PC-9 (cell line): ENCODE results near the gene CLASP1. TPM values are rescaled to one million over a fixed set of nuclear protein-coding genes. Genes with fewer than 3 reads are reported as not detected.

Experiments used
- BruUV-seq: library from RNA; stranded (reverse); fragments of 400-500 nt; replicated peaks from 2 replicates; lab custom pipeline; 2021; lab: Mats Ljungman, UMichigan
- CTCF ChIA-PET: fragments of 300-600 bp; sonication (Branson Sonifier 250); formaldehyde crosslinking; loops from one replicate; lab custom pipeline; 2022; ENCODE audit warnings: antibody characterized with exemption; lab: Charles Lee
- POLR2A ChIA-PET: fragments of 300-600 bp; sonication (Branson Sonifier 250); formaldehyde crosslinking; loops from one replicate; lab custom pipeline; 2022; ENCODE audit warnings: antibody characterized with exemption; ENCODE audit not compliant: unreplicated experiment; lab: Charles Lee
- DNase-seq, 2 experiments: peaks; one replicate each; pipeline versions ENCODE4 v3.0.0 to v3.0.0-alpha.2; 2015 to 2022; ENCODE audit warnings: mixed read lengths in 1 of 2
- H2AFZ ChIP-seq: fragments of 200-600 bp; sonication (generic); 2 replicates; pipeline ENCODE4 v1.8.1; 2017; ENCODE audit warnings: antibody characterized with exemption
- H3F3A ChIP-seq: fragments of 200-600 bp; sonication (generic); 2 replicates; pipeline ENCODE4 v1.8.1; 2017; ENCODE audit warnings: antibody characterized with exemption, mild to moderate bottlenecking, low read depth; ENCODE audit not compliant: insufficient read depth
- H3K27ac ChIP-seq: fragments of 200-600 bp; sonication (generic); 2 replicates; pipeline ENCODE4 v1.6.1; 2016; ENCODE audit warnings: mixed run types
- H3K27me3 ChIP-seq: fragments of 200-600 bp; sonication (generic); 2 replicates; pipeline ENCODE4 v1.6.1; 2016; ENCODE audit warnings: low read depth, mixed run types; ENCODE audit not compliant: insufficient read depth
- H3K36me3 ChIP-seq: fragments of 200-600 bp; sonication (generic); 2 replicates; pipeline ENCODE4 v1.6.1; 2016; ENCODE audit warnings: low read depth, mixed run types
- H3K4me1 ChIP-seq: fragments of 200-600 bp; sonication (generic); replicated peaks from 2 replicates; pipeline ENCODE4 v1.6.1; 2016; ENCODE audit warnings: mixed run types; ENCODE audit not compliant: insufficient read depth
- H3K4me2 ChIP-seq: fragments of 200-600 bp; sonication (generic); 2 replicates; pipeline ENCODE4 v1.6.1; 2017; ENCODE audit warnings: mixed run types
- H3K4me3 ChIP-seq: fragments of 200-600 bp; sonication (generic); 2 replicates; pipeline ENCODE4 v1.6.1; 2016; ENCODE audit warnings: mixed run types
- H3K79me2 ChIP-seq: fragments of 200-600 bp; sonication (generic); 2 replicates; pipeline ENCODE4 v1.6.1; 2017; ENCODE audit warnings: low read depth, mixed run types
- H3K9me2 ChIP-seq: fragments of 200-600 bp; sonication (generic); 2 replicates; pipeline ENCODE4 v1.8.1; 2017; ENCODE audit warnings: mild to moderate bottlenecking; ENCODE audit not compliant: insufficient read depth
- H3K9me3 ChIP-seq: fragments of 200-600 bp; sonication (generic); 2 replicates; pipeline ENCODE4 v1.8.1; 2016; ENCODE audit warnings: low read depth; ENCODE audit not compliant: insufficient read depth
- H4K20me1 ChIP-seq: fragments of 200-600 bp; sonication (generic); 2 replicates; pipeline ENCODE4 v1.8.1; 2017; ENCODE audit not compliant: insufficient read depth
- CTCF ChIP-seq: fragments of 200-600 bp; sonication (generic); conservative IDR thresholded peaks from 2 replicates; pipeline ENCODE4 v1.6.1; 2017; ENCODE audit warnings: mixed run types, antibody characterized with exemption, mild to moderate bottlenecking, moderate library complexity
- EZH2 ChIP-seq: fragments of 200-600 bp; sonication (generic); IDR thresholded peaks from 2 replicates; pipeline ENCODE4 v1.8.0; 2017; ENCODE audit warnings: antibody characterized with exemption, low read depth
- intact Hi-C: fragments of 100-400 bp; cut with micrococcal nuclease; formaldehyde crosslinking; loops from one replicate; pipeline ENCODE4 v1.10.0; 2022; ENCODE audit not compliant: unreplicated experiment
- total RNA-seq: library from RNA; stranded (reverse); gene quantifications from 2 replicates; pipeline ENCODE4 v1.2.3, GENCODE V29; 2021

The CLASP1 gene
- total RNA-seq, 1 experiment from 2014 or later = 61.8 TPM

GRCh38 chr2:121420486-121420885, 228.8 kb downstream of the CLASP1 start:
- Histone ChIP-seq H3K36me3 (peaks cover 6% of the 10 kb centered on the region), H2AFZ (no peak overlapping the region), H3K9me3 (no peaks in the 10 kb centered on the region), H3F3A (no peaks in the 10 kb centered on the region), H4K20me1 (no peaks in the 10 kb centered on the region), H3K27me3 (no peaks in the 10 kb centered on the region), H3K4me2 (no peak overlapping the region), H3K4me3 (no peak overlapping the region), H3K9me2 (no peaks in the 10 kb centered on the region), H3K4me1 (no peaks in the 10 kb centered on the region), H3K79me2 (no peaks in the 10 kb centered on the region), H3K27ac (no peak overlapping the region)
- no peak for DNase-seq
- intact Hi-C loops = no loop called here
- ChIA-PET POLR2A (no interaction called here), CTCF (no interaction called here)
- no TSS peak for BruUV-seq
- TF ChIP-seq EZH2 (no peak), CTCF (no peak)

GRCh38 chr2:121419081-121419699, 230.1 kb downstream of the CLASP1 start:
- Histone ChIP-seq H3K27ac (no peak overlapping the region), H3K9me3 (no peaks in the 10 kb centered on the region), H3F3A (no peaks in the 10 kb centered on the region), H3K27me3 (no peaks in the 10 kb centered on the region), H3K9me2 (no peaks in the 10 kb centered on the region), H3K79me2 (no peaks in the 10 kb centered on the region), H3K4me1 (no peaks in the 10 kb centered on the region), H4K20me1 (no peaks in the 10 kb centered on the region), H3K36me3 (no peaks in the 10 kb centered on the region), H2AFZ (no peak overlapping the region), H3K4me3 (no peak overlapping the region), H3K4me2 (no peak overlapping the region)
- TF ChIP-seq EZH2 (no peak), CTCF (no peak)
- no TSS peak for BruUV-seq
- no peak for DNase-seq
- intact Hi-C loops = no loop called here
- ChIA-PET POLR2A (no interaction called here), CTCF (no interaction called here)

- Histone ChIP-seq H3K4me1 (no peaks in the 10 kb centered on the region), H3K4me2 (no peak overlapping the region), H3F3A (no peaks in the 10 kb centered on the region), H3K9me2 (no peaks in the 10 kb centered on the region), H3K9me3 (no peaks in the 10 kb centered on the region), H4K20me1 (no peaks in the 10 kb centered on the region), H3K27me3 (no peaks in the 10 kb centered on the region), H3K36me3 (no peaks in the 10 kb centered on the region), H3K4me3 (no peak overlapping the region), H3K79me2 (no peaks in the 10 kb centered on the region), H2AFZ (no peak overlapping the region), H3K27ac (no peak overlapping the region)
- intact Hi-C loops = no loop called here
- ChIA-PET POLR2A (no interaction called here), CTCF (no interaction called here)
- no peak for TF ChIP-seq CTCF
- no peak for TF ChIP-seq EZH2
- BruUV-seq = no TSS peak
- DNase-seq = no peak
Measured at GRCh38 chr2:121418494-121419058, 230.7 kb downstream of the CLASP1 start.
